ENCODE measurements around the gene UNC5CL. TPM values are rescaled to one million over a fixed set of nuclear protein-coding genes. Genes with fewer than 3 reads are reported as not detected.

UNC5CL gene
- total RNA-seq, 6 donors from 2014 or later = 0.97 to 12.6 (median 2.3) TPM

DNA sequence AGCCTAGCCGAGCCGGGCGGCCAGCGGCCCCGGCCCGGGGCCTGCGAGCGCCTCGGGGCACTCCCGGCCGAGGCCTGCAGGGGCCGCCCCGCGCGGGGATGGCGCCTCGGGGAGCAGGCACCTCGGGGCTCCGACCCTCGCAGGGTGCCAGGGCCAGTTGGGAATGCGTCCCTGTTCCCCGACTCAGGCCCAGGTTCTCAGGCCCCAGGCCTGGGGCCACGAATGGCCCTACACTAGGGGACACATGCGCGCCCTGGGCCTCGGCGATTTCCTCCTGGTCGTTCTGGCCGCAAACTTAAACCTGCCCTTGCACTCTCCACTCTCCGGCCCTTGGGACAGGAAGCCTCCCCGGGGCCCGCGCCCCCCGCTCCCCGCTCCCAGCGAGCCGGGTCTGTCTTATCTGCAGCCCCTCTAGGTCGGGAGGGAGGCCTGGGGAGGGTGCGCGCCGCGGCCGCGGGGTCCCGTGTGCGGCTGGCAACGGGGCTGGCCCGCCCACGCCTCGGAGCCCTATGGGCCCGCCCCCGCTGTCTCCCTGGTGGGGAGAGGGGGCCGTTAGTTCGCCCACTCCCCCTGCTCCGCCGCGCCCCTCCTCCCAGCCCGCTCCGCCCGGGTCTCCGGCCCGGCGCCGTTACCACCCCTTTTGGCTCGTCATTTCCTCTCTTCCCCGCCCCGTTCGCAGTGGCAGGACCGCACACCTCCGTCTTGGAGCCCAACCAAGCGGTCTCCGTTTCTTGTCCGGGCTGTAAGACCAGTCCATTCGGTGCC lies 34.4 kb upstream of the UNC5CL start:
- TF ChIP-seq POLR2AphosphoS5 (IDR thresholded peaks at IDR 0.05) = peak; percentile 77 to 93
- peak in 1 of 4 donors; percentile 20 for TF ChIP-seq EP300 (IDR thresholded peaks at IDR 0.05)
- peak in 3 of 4 donors; percentile 90 to 95 (median 94) for TF ChIP-seq POLR2A (IDR thresholded peaks at IDR 0.05)
- TF ChIP-seq, protein P1, sequence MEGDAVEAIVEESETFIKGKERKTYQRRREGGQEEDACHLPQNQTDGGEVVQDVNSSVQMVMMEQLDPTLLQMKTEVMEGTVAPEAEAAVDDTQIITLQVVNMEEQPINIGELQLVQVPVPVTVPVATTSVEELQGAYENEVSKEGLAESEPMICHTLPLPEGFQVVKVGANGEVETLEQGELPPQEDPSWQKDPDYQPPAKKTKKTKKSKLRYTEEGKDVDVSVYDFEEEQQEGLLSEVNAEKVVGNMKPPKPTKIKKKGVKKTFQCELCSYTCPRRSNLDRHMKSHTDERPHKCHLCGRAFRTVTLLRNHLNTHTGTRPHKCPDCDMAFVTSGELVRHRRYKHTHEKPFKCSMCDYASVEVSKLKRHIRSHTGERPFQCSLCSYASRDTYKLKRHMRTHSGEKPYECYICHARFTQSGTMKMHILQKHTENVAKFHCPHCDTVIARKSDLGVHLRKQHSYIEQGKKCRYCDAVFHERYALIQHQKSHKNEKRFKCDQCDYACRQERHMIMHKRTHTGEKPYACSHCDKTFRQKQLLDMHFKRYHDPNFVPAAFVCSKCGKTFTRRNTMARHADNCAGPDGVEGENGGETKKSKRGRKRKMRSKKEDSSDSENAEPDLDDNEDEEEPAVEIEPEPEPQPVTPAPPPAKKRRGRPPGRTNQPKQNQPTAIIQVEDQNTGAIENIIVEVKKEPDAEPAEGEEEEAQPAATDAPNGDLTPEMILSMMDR (IDR thresholded peaks at IDR 0.05) = peak; percentile 40 to 89 (median 58)
- Histone ChIP-seq H3K9me3 (no peaks in the 10 kb centered on the region), H3K27ac (peak overlapping the region; percentile 99 to 100 (median 99)), H3K4me3 (peak overlapping the region; percentile 84 to 97 (median 91)), H3K36me3 (peaks cover 0 to 18% (median 2%) of the 10 kb centered on the region in 4 donors), H3K27me3 (no peaks in the 10 kb centered on the region), H3K4me1 (peaks cover 32 to 43% (median 37%) of the 10 kb centered on the region in 4 donors)
- ATAC-seq (ENCODE audit: low FRiP score in 2 of 2) (peak; percentile 0 to 48), DNase-seq (peak; percentile 94 to 95)
- WGBS, 2 donors = 0% methylated on average over 19 to 50 of the region's 74 CpGs

DNA sequence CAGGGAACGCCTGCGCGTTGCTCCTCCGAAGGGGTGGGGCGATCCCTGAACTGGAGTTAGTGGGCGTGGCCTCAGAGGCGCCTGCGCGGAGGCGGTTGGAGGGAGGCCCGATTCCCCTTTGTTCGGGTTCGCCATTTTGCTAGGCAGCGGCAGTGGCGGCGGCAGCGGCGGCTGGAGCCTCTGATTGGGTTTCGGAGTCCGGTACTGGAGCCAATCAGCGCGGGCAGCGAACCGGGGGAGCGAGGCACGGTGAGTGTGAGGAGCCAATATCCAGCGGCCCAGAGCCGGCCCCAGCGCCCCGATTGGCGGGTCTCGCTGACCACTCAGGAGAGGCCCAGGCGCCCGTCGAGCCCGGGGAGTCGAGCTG lies 33.8 kb upstream of the UNC5CL start, which contains the start of gene NFYA:
Gene NFYA, plus strand, starts transcription at position 139 of the 367 bp plus-strand sequence. CDS start 6,116 bp downstream, outside the sequence.
- Histone ChIP-seq H3K4me3 (peak within 1 kb of the TSS; percentile 84 to 97 (median 91)), H3K27me3 (no peaks in the 10 kb centered on the region), H3K4me1 (peaks cover 32 to 40% (median 37%) of the 10 kb centered on the region in 4 donors), H3K27ac (peak within 1 kb of the TSS; percentile 99 to 100 (median 99)), H3K9me3 (no peaks in the 10 kb centered on the region), H3K36me3 (peaks cover 0 to 22% (median 7%) of the 10 kb centered on the region in 4 donors)
- 2% methylated on average over 15 of the region's 37 CpGs; no CpG with 5 or more reads in 1 of the 2 donors for WGBS, 2 donors
- ATAC-seq (ENCODE audit: low FRiP score in 2 of 2) (peak; percentile 91 to 97), DNase-seq (peak; percentile 99 to 100)
- TF ChIP-seq EP300 (IDR thresholded peaks at IDR 0.05) = no peak
- TF ChIP-seq, protein P1 (IDR thresholded peaks at IDR 0.05) = no peak
- TF ChIP-seq POLR2A (IDR thresholded peaks at IDR 0.05) = no peak
- TF ChIP-seq POLR2AphosphoS5 (IDR thresholded peaks at IDR 0.05) = peak in 1 of 2 donors; percentile 22

DNA sequence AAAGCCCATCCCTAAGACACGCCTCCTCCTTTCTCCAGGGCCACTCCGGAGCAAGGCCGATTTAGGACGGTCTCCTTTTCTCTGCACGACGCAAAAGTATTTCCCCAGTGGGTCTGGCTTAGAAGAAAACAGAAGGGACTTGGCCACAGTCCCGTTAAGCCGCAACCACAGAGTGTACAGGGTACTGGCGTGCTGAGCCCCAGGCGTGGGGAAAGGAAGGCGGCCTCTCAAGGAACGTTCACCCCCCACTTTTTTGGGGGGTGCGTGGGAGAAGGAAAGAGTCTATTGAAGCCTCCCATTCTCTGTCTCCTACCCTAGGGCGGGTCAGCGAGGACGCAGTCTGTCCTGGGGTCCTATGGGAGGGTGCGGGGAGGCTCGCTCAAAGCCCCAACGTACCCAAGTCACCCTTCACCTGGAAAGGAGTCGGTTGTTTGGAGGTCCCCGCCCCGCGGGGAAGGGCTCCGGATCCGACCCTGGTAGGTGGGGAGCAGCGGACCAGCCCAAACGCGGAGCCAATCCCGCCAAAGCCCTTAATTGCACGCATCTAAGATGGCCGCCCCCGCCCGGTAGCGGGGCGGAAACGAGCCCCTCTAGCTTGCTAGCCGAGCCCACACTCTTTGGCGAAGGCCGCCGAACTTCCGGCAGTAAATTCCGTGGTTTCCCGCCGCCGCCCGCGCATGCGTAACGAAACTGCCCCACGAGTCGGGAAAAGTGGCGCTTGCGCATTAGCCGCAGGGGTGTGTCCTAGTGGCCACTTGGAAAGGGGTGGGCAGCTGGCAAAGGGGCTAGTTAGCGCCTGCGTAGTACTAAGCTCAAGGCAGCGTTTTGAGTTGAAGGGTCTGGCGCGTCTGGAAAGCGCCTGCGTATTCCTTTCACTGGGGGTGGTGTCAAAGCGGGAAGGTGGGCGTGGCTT lies 33.2 kb upstream of the UNC5CL start, which contains the start of gene OARD1:
Gene OARD1, minus strand, starts transcription at position 434 of the 913 bp plus-strand sequence. CDS start 722 bp downstream, outside the sequence.
- DNase-seq (peak; percentile 98 to 99), ATAC-seq (ENCODE audit: low FRiP score in 2 of 2) (peak; percentile 90 to 97)
- Histone ChIP-seq H3K9me3 (no peaks in the 10 kb centered on the region), H3K27me3 (no peaks in the 10 kb centered on the region), H3K27ac (peak within 1 kb of the TSS; percentile 99 to 100 (median 99)), H3K4me1 (peaks cover 32 to 38% (median 35%) of the 10 kb centered on the region in 4 donors), H3K4me3 (peak within 1 kb of the TSS; percentile 84 to 97 (median 91)), H3K36me3 (peaks cover 0 to 22% (median 7%) of the 10 kb centered on the region in 4 donors)
- TF ChIP-seq EP300 (IDR thresholded peaks at IDR 0.05) (no peak), POLR2AphosphoS5 (IDR thresholded peaks at IDR 0.05) (peak; percentile 36 to 85), POLR2A (IDR thresholded peaks at IDR 0.05) (peak; percentile 49 to 86 (median 74))
- TF ChIP-seq, protein P1 (IDR thresholded peaks at IDR 0.05) = peak in 2 of 6 experiments; percentile 14 to 32
- WGBS, 2 donors = 0% methylated on average over 24 to 63 of the region's 63 CpGs

DNA sequence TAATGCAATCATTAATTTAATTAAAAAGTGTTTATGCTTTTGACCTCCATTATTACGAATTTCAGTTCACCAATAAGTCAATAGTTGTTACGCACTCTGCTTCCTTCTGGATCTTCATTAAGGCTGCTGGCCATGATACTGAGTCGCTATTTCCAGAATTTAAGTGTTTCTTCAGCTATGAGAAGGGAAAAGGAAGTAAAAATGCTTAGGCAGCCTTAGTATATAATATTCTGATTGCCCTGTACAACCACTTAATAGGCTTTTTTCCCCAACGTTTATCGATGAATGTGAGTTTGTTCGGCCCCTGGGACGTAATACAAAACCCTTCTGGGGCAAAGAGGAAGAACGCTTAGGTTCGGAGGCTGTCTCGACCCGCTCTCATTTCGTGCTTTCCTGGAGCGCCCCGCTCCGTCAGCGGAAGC lies 32.5 kb upstream of the UNC5CL start:
- peaks cover 31 to 36% (median 34%) of the 10 kb centered on the region in 4 donors for H3K4me1 ChIP-seq
- TF ChIP-seq POLR2AphosphoS5 (IDR thresholded peaks at IDR 0.05) (peak in 1 of 2 donors; percentile 92), POLR2A (IDR thresholded peaks at IDR 0.05) (peak in 1 of 4 donors; percentile 54), EP300 (IDR thresholded peaks at IDR 0.05) (no peak)
- TF ChIP-seq, protein P1 (IDR thresholded peaks at IDR 0.05) = no peak
- no peaks in the 10 kb centered on the region for H3K27me3 ChIP-seq
- H3K9me3 ChIP-seq = no peaks in the 10 kb centered on the region
- DNase-seq (peak; percentile 42 to 89), ATAC-seq (ENCODE audit: low FRiP score in 2 of 2) (no peak)
- H3K27ac ChIP-seq = peak overlapping the region; percentile 99 to 100 (median 99)
- H3K36me3 ChIP-seq = peaks cover 0 to 24% (median 7%) of the 10 kb centered on the region in 4 donors
- WGBS, 2 donors = 0 to 2% methylated on average over 16 of the region's 16 CpGs
- H3K4me3 ChIP-seq = peak overlapping the region; percentile 73 to 97 (median 88)

Measured in upper lobe of left lung (tissue), 6 donors.